Neural cell (in vitro differentiated cells): ENCODE data around the gene LPGAT1. TPM values are rescaled to one million over a fixed set of nuclear protein-coding genes. Genes with fewer than 3 reads are reported as not detected.

Source experiments
- H2AFZ ChIP-seq: fragments of 200-600, 300-800 bp; sonication (generic), shearing (Covaris generic); 2 replicates; pipeline ENCODE4 v1.6.0; 2014; ENCODE audit warnings: low read depth, mild to moderate bottlenecking, antibody characterized with exemption, low read length, moderate library complexity
- H3F3A ChIP-seq: fragments of 200-600 bp; shearing (Covaris generic); 2 replicates; pipeline ENCODE4 v1.6.1; 2016; ENCODE audit warnings: mild to moderate bottlenecking, moderate library complexity, mixed read lengths, antibody characterized with exemption, low read length; ENCODE audit not compliant: insufficient read depth, poor library complexity, severe bottlenecking
- H3K27ac ChIP-seq: fragments of 200-600, 300-800 bp; sonication (generic), shearing (Covaris generic); 2 replicates; pipeline ENCODE4 v1.5.1; 2014; ENCODE audit warnings: mild to moderate bottlenecking, low read length, moderate library complexity
- H3K27me3 ChIP-seq: fragments of 300-800, 200-600 bp; sonication (generic), shearing (Covaris generic); 2 replicates; pipeline ENCODE4 v1.6.0; 2014; ENCODE audit warnings: mild to moderate bottlenecking, low read depth, low read length, moderate library complexity; ENCODE audit not compliant: insufficient read depth
- H3K36me3 ChIP-seq: fragments of 300-800, 200-600 bp; sonication (generic), shearing (Covaris generic); 2 replicates; pipeline ENCODE4 v1.5.1; 2014; ENCODE audit warnings: mild to moderate bottlenecking, antibody characterized with exemption, low read length, moderate library complexity; ENCODE audit not compliant: insufficient read depth
- H3K4me2 ChIP-seq: fragments of 300-800, 200-600 bp; sonication (generic), shearing (Covaris generic); 2 replicates; pipeline ENCODE4 v1.6.0; 2014; ENCODE audit warnings: mild to moderate bottlenecking, low read length
- H3K4me3 ChIP-seq: fragments of 300-800, 200-600 bp; sonication (generic), shearing (Covaris generic); 2 replicates; pipeline ENCODE4 v1.5.1; 2014; ENCODE audit warnings: mild to moderate bottlenecking, low read length, moderate library complexity
- H3K79me2 ChIP-seq: fragments of 200-600 bp; shearing (Covaris generic); replicated peaks from 2 replicates; pipeline ENCODE4 v1.6.0; 2014; ENCODE audit warnings: mild to moderate bottlenecking, low read length, moderate library complexity; ENCODE audit not compliant: insufficient read depth
- H3K9ac ChIP-seq: fragments of 300-800, 200-600 bp; sonication (generic), shearing (Covaris generic); 2 replicates; pipeline ENCODE4 v1.6.1; 2016; ENCODE audit warnings: mild to moderate bottlenecking, low read length, mixed read lengths
- H3K9me2 ChIP-seq: fragments of 200-600 bp; shearing (Covaris generic); 2 replicates; pipeline ENCODE4 v1.6.1; 2016; ENCODE audit warnings: mild to moderate bottlenecking, low read length, mixed read lengths; ENCODE audit not compliant: insufficient read depth
- H3K9me3 ChIP-seq: fragments of 200-600, 300-800 bp; sonication (generic), shearing (Covaris generic); 2 replicates; pipeline ENCODE4 v1.6.1; 2016; ENCODE audit warnings: mild to moderate bottlenecking, mixed run types, low read length, moderate library complexity, mixed read lengths
- H4K20me1 ChIP-seq: fragments of 200-600 bp; shearing (Covaris generic); 2 replicates; pipeline ENCODE4 v1.6.1; 2016; ENCODE audit warnings: mild to moderate bottlenecking, mixed run types; ENCODE audit not compliant: insufficient read depth
- CTCF ChIP-seq: fragments of 450-650 bp; IDR thresholded peaks from 2 replicates; pipeline ENCODE4 v1.5.1; 2014; ENCODE audit warnings: antibody characterized with exemption, mild to moderate bottlenecking, moderate library complexity; ENCODE audit not compliant: poor library complexity, severe bottlenecking
- EP300 ChIP-seq: fragments of 450-650 bp; conservative IDR thresholded peaks from 2 replicates; pipeline ENCODE4 v1.6.1; 2014; ENCODE audit warnings: antibody characterized with exemption, mild to moderate bottlenecking, moderate library complexity; ENCODE audit not compliant: poor library complexity, severe bottlenecking
- EZH2 ChIP-seq: fragments of 200-600, 300-800 bp; shearing (Covaris generic), sonication (generic); IDR thresholded peaks from 2 replicates; pipeline ENCODE4 v1.6.1; 2014; ENCODE audit warnings: antibody characterized with exemption, low read length, borderline replicate concordance, mild to moderate bottlenecking; ENCODE audit not compliant: insufficient read depth, poor library complexity, severe bottlenecking
- MXI1 ChIP-seq: fragments of 450-650 bp; conservative IDR thresholded peaks from 2 replicates; pipeline ENCODE4 v1.6.1; 2014; ENCODE audit warnings: antibody characterized with exemption, mild to moderate bottlenecking; ENCODE audit not compliant: poor library complexity, severe bottlenecking
- POLR2AphosphoS5 ChIP-seq: IDR thresholded peaks from 2 replicates; pipeline ENCODE4 v1.6.1; 2012
- RAD21 ChIP-seq: fragments of 450-650 bp; conservative IDR thresholded peaks from 2 replicates; pipeline ENCODE4 v1.6.1; 2014; ENCODE audit warnings: antibody characterized with exemption, mild to moderate bottlenecking, moderate library complexity
- REST ChIP-seq: IDR thresholded peaks from 2 replicates; pipeline ENCODE4 v1.6.1; 2012; ENCODE audit warnings: borderline replicate concordance
- SMC3 ChIP-seq: fragments of 450-650 bp; conservative IDR thresholded peaks from 2 replicates; pipeline ENCODE4 v1.6.1; 2014; ENCODE audit warnings: antibody characterized with exemption, mild to moderate bottlenecking, moderate library complexity; ENCODE audit not compliant: poor library complexity
- TAF1 ChIP-seq: IDR thresholded peaks from 2 replicates; pipeline ENCODE4 v1.6.1; 2012; ENCODE audit warnings: low read depth
- polyA plus RNA-seq: library from polyadenylated mRNA; depleted of rRNA; stranded (reverse); fragments of >200 nt; gene quantifications from 2 replicates; pipeline ENCODE4 v1.2.3, GENCODE V29; 2014

Gene LPGAT1
- polyA plus RNA-seq, 1 donor from 2014 or later = 53.1 TPM

GRCh38 chr1:211843018-211843417, 12.5 kb upstream of the LPGAT1 start:
- Histone ChIP-seq H4K20me1 (no peaks in the 10 kb centered on the region), H3F3A (no peaks in the 10 kb centered on the region), H2AFZ (no peak overlapping the region), H3K27ac (no peak overlapping the region), H3K36me3 (no peaks in the 10 kb centered on the region), H3K9me3 (no peaks in the 10 kb centered on the region), H3K4me3 (no peak overlapping the region), H3K9me2 (no peaks in the 10 kb centered on the region), H3K27me3 (no peaks in the 10 kb centered on the region), H3K79me2 (no peaks in the 10 kb centered on the region), H3K9ac (no peak overlapping the region), H3K4me2 (no peak overlapping the region)
- no peak for TF ChIP-seq POLR2AphosphoS5
- no peak for TF ChIP-seq SMC3
- TF ChIP-seq RAD21 = no peak
- TF ChIP-seq EZH2 = no peak
- TF ChIP-seq EP300 = no peak
- TF ChIP-seq TAF1 = no peak
- TF ChIP-seq REST = no peak
- no peak for TF ChIP-seq CTCF
- TF ChIP-seq MXI1 = no peak

- Histone ChIP-seq H3K9me2 (no peaks in the 10 kb centered on the region), H4K20me1 (no peaks in the 10 kb centered on the region), H3K4me3 (no peak overlapping the region), H3K9ac (no peak overlapping the region), H3K4me2 (no peak overlapping the region), H3K27ac (no peak overlapping the region), H3K9me3 (no peaks in the 10 kb centered on the region), H3K36me3 (no peaks in the 10 kb centered on the region), H3K79me2 (no peaks in the 10 kb centered on the region), H3K27me3 (no peaks in the 10 kb centered on the region), H2AFZ (no peak overlapping the region), H3F3A (no peaks in the 10 kb centered on the region)
- TF ChIP-seq EP300 (no peak), REST (no peak), TAF1 (no peak), RAD21 (no peak), EZH2 (no peak), POLR2AphosphoS5 (no peak), CTCF (no peak), MXI1 (no peak), SMC3 (no peak)
Measured at GRCh38 chr1:211842518-211842917, 12.0 kb upstream of the LPGAT1 start.
